ENCODE results near the gene NHLRC4. TPM values are rescaled to one million over a fixed set of nuclear protein-coding genes. Genes with fewer than 3 reads are reported as not detected.

The NHLRC4 gene
- total RNA-seq, 2 experiments from 2014 or later, result 0.60 to 0.67 TPM

- no peaks in the 10 kb centered on the region for H3K9me3 Mint-ChIP-seq
- CTCF ChIA-PET, result no interaction called here
These were observed 22.3 kb downstream of the NHLRC4 start for GRCh38 chr16:588889-589657.

GRCh38 chr16:589658-590187 lies 22.9 kb downstream of the NHLRC4 start, which contains the start of gene RAB40C:
TSS of gene RAB40C (plus strand) at chr16:590066. CDS start at chr16:590292, 226 bp downstream.
- Mint-ChIP-seq H3K4me3 (peak within 1 kb of the TSS; percentile 85), H3K27me3 (ENCODE audit: low read depth) (no peaks in the 10 kb centered on the region), H3K9me3 (no peaks in the 10 kb centered on the region), H3K36me3 (ENCODE audit: low read depth) (peaks cover 3% of the 10 kb centered on the region), H3K27ac (peak within 1 kb of the TSS; percentile 96), H3K4me1 (ENCODE audit: low read depth) (peaks cover 29% of the 10 kb centered on the region)
- CTCF ChIA-PET, result interaction anchor here (1.0 kb wide), 1 partner anchor 20 kb away, joined by 4 read pairs; no protein-coding TSS in a partner anchor
- DNase-seq, result peak; percentile 100
- intact Hi-C loops (cut with micrococcal nuclease), result loop anchor here (1.0 to 5.0 kb wide), 7 partner anchors 19 to 207 kb away; partner anchors contain the start of genes METTL26, NHLRC4, PGAP6 and STUB1

More at GRCh38 chr16:588889-589657, 22.3 kb downstream of the NHLRC4 start:
- H3K4me3 Mint-ChIP-seq, result peak overlapping the region; percentile 91
- peak; percentile 98 for DNase-seq
- intact Hi-C loops (cut with micrococcal nuclease), result loop anchor here (1.0 to 5.0 kb wide), 7 partner anchors 19 to 207 kb away; partner anchors contain the start of genes METTL26, NHLRC4, PGAP6 and STUB1
- H3K27ac Mint-ChIP-seq, result peak overlapping the region; percentile 96
- no peaks in the 10 kb centered on the region for H3K27me3 Mint-ChIP-seq (ENCODE audit: low read depth)
- H3K4me1 Mint-ChIP-seq (ENCODE audit: low read depth), result peaks cover 28% of the 10 kb centered on the region
- peaks cover 3% of the 10 kb centered on the region for H3K36me3 Mint-ChIP-seq (ENCODE audit: low read depth)

- DNase-seq, result peak; percentile 38
- H3K4me1 Mint-ChIP-seq (ENCODE audit: low read depth), result peaks cover 29% of the 10 kb centered on the region
- peaks cover 3% of the 10 kb centered on the region for H3K36me3 Mint-ChIP-seq (ENCODE audit: low read depth)
- intact Hi-C loops (cut with micrococcal nuclease), result no loop called here
- no peaks in the 10 kb centered on the region for H3K9me3 Mint-ChIP-seq
- H3K27me3 Mint-ChIP-seq (ENCODE audit: low read depth), result no peaks in the 10 kb centered on the region
- peak overlapping the region; percentile 77 for H3K4me3 Mint-ChIP-seq
- H3K27ac Mint-ChIP-seq, result peak overlapping the region; percentile 9
- CTCF ChIA-PET, result interaction anchor here (0.8 to 1.0 kb wide), 2 partner anchors 20 to 33 kb away, joined by 3 to 4 read pairs; no protein-coding TSS in a partner anchor
These were observed 23.5 kb downstream of the NHLRC4 start for GRCh38 chr16:590188-590814.

- Mint-ChIP-seq H3K4me3 (peak overlapping the region; percentile 77), H3K27ac (peak overlapping the region; percentile 9), H3K27me3 (ENCODE audit: low read depth) (no peaks in the 10 kb centered on the region), H3K9me3 (no peaks in the 10 kb centered on the region), H3K36me3 (ENCODE audit: low read depth) (peaks cover 3% of the 10 kb centered on the region), H3K4me1 (ENCODE audit: low read depth) (peaks cover 29% of the 10 kb centered on the region)
- CTCF ChIA-PET, result interaction anchor here (0.8 to 1.0 kb wide), 2 partner anchors 19 to 33 kb away, joined by 3 to 4 read pairs; no protein-coding TSS in a partner anchor
- no peak for DNase-seq
- intact Hi-C loops (cut with micrococcal nuclease), result no loop called here
These were observed 24.0 kb downstream of the NHLRC4 start for GRCh38 chr16:590815-591200.

- H3K36me3 Mint-ChIP-seq (ENCODE audit: low read depth), result peaks cover 3% of the 10 kb centered on the region
- no peaks in the 10 kb centered on the region for H3K27me3 Mint-ChIP-seq (ENCODE audit: low read depth)
- intact Hi-C loops (cut with micrococcal nuclease), result no loop called here
- H3K9me3 Mint-ChIP-seq, result no peaks in the 10 kb centered on the region
- H3K4me1 Mint-ChIP-seq (ENCODE audit: low read depth), result peaks cover 31% of the 10 kb centered on the region
- peak overlapping the region; percentile 77 for H3K4me3 Mint-ChIP-seq
- no peak overlapping the region for H3K27ac Mint-ChIP-seq
- CTCF ChIA-PET, result interaction anchor here (0.8 kb wide), 1 partner anchor 32 kb away, joined by 3 read pairs; no protein-coding TSS in a partner anchor
- DNase-seq, result no peak
These were observed 24.4 kb downstream of the NHLRC4 start for GRCh38 chr16:591231-591630.

- CTCF ChIA-PET, result no interaction called here
- Mint-ChIP-seq H3K4me1 (ENCODE audit: low read depth) (peaks cover 31% of the 10 kb centered on the region), H3K27me3 (ENCODE audit: low read depth) (no peaks in the 10 kb centered on the region), H3K36me3 (ENCODE audit: low read depth) (peaks cover 3% of the 10 kb centered on the region), H3K27ac (no peak overlapping the region), H3K4me3 (no peak overlapping the region), H3K9me3 (no peaks in the 10 kb centered on the region)
- no peak for DNase-seq
- intact Hi-C loops (cut with micrococcal nuclease), result no loop called here
These were observed 25.2 kb downstream of the NHLRC4 start for GRCh38 chr16:591892-592517.

GRCh38 chr16:592518-593306 lies 25.9 kb downstream of the NHLRC4 start:
- Mint-ChIP-seq H3K36me3 (ENCODE audit: low read depth) (peaks cover 1% of the 10 kb centered on the region), H3K27me3 (ENCODE audit: low read depth) (no peaks in the 10 kb centered on the region), H3K9me3 (no peaks in the 10 kb centered on the region), H3K4me1 (ENCODE audit: low read depth) (peaks cover 26% of the 10 kb centered on the region), H3K4me3 (no peak overlapping the region), H3K27ac (no peak overlapping the region)
- intact Hi-C loops (cut with micrococcal nuclease), result no loop called here
- CTCF ChIA-PET, result no interaction called here
- DNase-seq, result no peak

GRCh38 chr16:593406-593805 lies 26.6 kb downstream of the NHLRC4 start:
- intact Hi-C loops (cut with micrococcal nuclease), result no loop called here
- no peak overlapping the region for H3K4me3 Mint-ChIP-seq
- CTCF ChIA-PET, result no interaction called here

GRCh38 chr16:593807-594206 lies 27.0 kb downstream of the NHLRC4 start:
- intact Hi-C loops (cut with micrococcal nuclease), result no loop called here
- peaks cover 22% of the 10 kb centered on the region for H3K4me1 Mint-ChIP-seq (ENCODE audit: low read depth)
- H3K9me3 Mint-ChIP-seq, result no peaks in the 10 kb centered on the region
- H3K4me3 Mint-ChIP-seq, result no peak overlapping the region
- H3K27me3 Mint-ChIP-seq (ENCODE audit: low read depth), result no peaks in the 10 kb centered on the region
- no peak for DNase-seq
- no peak overlapping the region for H3K27ac Mint-ChIP-seq
- CTCF ChIA-PET, result no interaction called here
- no peaks in the 10 kb centered on the region for H3K36me3 Mint-ChIP-seq (ENCODE audit: low read depth)

More at GRCh38 chr16:593406-593805, 26.6 kb downstream of the NHLRC4 start:
- H3K4me1 Mint-ChIP-seq (ENCODE audit: low read depth), result peaks cover 22% of the 10 kb centered on the region
- no peak for DNase-seq
- H3K9me3 Mint-ChIP-seq, result no peaks in the 10 kb centered on the region
- H3K36me3 Mint-ChIP-seq (ENCODE audit: low read depth), result peaks cover under 1% of the 10 kb centered on the region
- no peaks in the 10 kb centered on the region for H3K27me3 Mint-ChIP-seq (ENCODE audit: low read depth)
- H3K27ac Mint-ChIP-seq, result no peak overlapping the region

GRCh38 chr16:595094-595528 lies 28.3 kb downstream of the NHLRC4 start:
- H3K27ac Mint-ChIP-seq, result no peak overlapping the region
- no peaks in the 10 kb centered on the region for H3K27me3 Mint-ChIP-seq (ENCODE audit: low read depth)
- DNase-seq, result no peak
- peaks cover 22% of the 10 kb centered on the region for H3K4me1 Mint-ChIP-seq (ENCODE audit: low read depth)
- no peaks in the 10 kb centered on the region for H3K9me3 Mint-ChIP-seq
- no peak overlapping the region for H3K4me3 Mint-ChIP-seq
- intact Hi-C loops (cut with micrococcal nuclease), result no loop called here
- no peaks in the 10 kb centered on the region for H3K36me3 Mint-ChIP-seq (ENCODE audit: low read depth)
- CTCF ChIA-PET, result interaction anchor here (0.7 kb wide), 1 partner anchor 55 kb away, joined by 3 read pairs; no protein-coding TSS in a partner anchor

GRCh38 chr16:595942-596735 lies 29.3 kb downstream of the NHLRC4 start:
- H3K4me1 Mint-ChIP-seq (ENCODE audit: low read depth), result peaks cover 17% of the 10 kb centered on the region
- CTCF ChIA-PET, result interaction anchor here (0.7 to 1.0 kb wide), 2 partner anchors 14 to 54 kb away, joined by 3 read pairs; no protein-coding TSS in a partner anchor
- no peak overlapping the region for H3K4me3 Mint-ChIP-seq
- H3K36me3 Mint-ChIP-seq (ENCODE audit: low read depth), result no peaks in the 10 kb centered on the region
- intact Hi-C loops (cut with micrococcal nuclease), result no loop called here
- no peak overlapping the region for H3K27ac Mint-ChIP-seq
- no peaks in the 10 kb centered on the region for H3K9me3 Mint-ChIP-seq
- no peak for DNase-seq
- no peaks in the 10 kb centered on the region for H3K27me3 Mint-ChIP-seq (ENCODE audit: low read depth)

Data from activated naive CD4-positive, alpha-beta T cell treated with anti-CD3 and anti-CD28 coated beads for 36 hours (primary cell).